ENCODE data around the gene ERF. TPM values are rescaled to one million over a fixed set of nuclear protein-coding genes. Genes with fewer than 3 reads are reported as not detected.

The ERF gene
- total RNA-seq, 1 donor, result 31.8 TPM

GRCh38 chr19:42250183-42250665 lies 4.7 kb downstream of the ERF start:
- H3K4me2 ChIP-seq (ENCODE audit: insufficient read depth, low read length), result peak overlapping the region; percentile 68
- peaks cover 75% of the 10 kb centered on the region for H3K79me2 ChIP-seq (ENCODE audit: insufficient read depth, low read length)
- H3K27me3 ChIP-seq (ENCODE audit: insufficient read depth, low read length), result no peaks in the 10 kb centered on the region
- H3K36me3 ChIP-seq (ENCODE audit: insufficient read depth, low read length), result peaks cover 19% of the 10 kb centered on the region
- peaks cover 49% of the 10 kb centered on the region for H3K4me1 ChIP-seq (ENCODE audit: insufficient read depth, low read length)
- H3K27ac ChIP-seq (ENCODE audit: low read depth, low read length), result peak overlapping the region; percentile 73
- H3K4me3 ChIP-seq (ENCODE audit: insufficient read depth, low read length), result peak overlapping the region; percentile 57
- no peak for TF ChIP-seq CTCF (IDR thresholded peaks at IDR 0.05; ENCODE audit: extremely low read depth, low read depth, low read length)
- H2AFZ ChIP-seq (ENCODE audit: low read length), result no peak overlapping the region
- H3K9me3 ChIP-seq (ENCODE audit: low read depth, low read length), result no peaks in the 10 kb centered on the region
- peaks cover 29% of the 10 kb centered on the region for H4K20me1 ChIP-seq (ENCODE audit: insufficient read depth, low read length)
- no peak for DNase-seq (ENCODE audit: insufficient read length, low spot score, missing footprints)

- H3K4me1 ChIP-seq (ENCODE audit: insufficient read depth, low read length), result peaks cover 53% of the 10 kb centered on the region
- H3K79me2 ChIP-seq (ENCODE audit: insufficient read depth, low read length), result peaks cover 73% of the 10 kb centered on the region
- peaks cover 29% of the 10 kb centered on the region for H4K20me1 ChIP-seq (ENCODE audit: insufficient read depth, low read length)
- DNase-seq (ENCODE audit: insufficient read length, low spot score, missing footprints), result peak; percentile 82
- H3K4me3 ChIP-seq (ENCODE audit: insufficient read depth, low read length), result no peak overlapping the region
- no peak overlapping the region for H2AFZ ChIP-seq (ENCODE audit: low read length)
- no peak overlapping the region for H3K4me2 ChIP-seq (ENCODE audit: insufficient read depth, low read length)
- peaks cover 19% of the 10 kb centered on the region for H3K36me3 ChIP-seq (ENCODE audit: insufficient read depth, low read length)
- H3K27me3 ChIP-seq (ENCODE audit: insufficient read depth, low read length), result no peaks in the 10 kb centered on the region
- H3K27ac ChIP-seq (ENCODE audit: low read depth, low read length), result peak overlapping the region; percentile 73
- TF ChIP-seq CTCF (IDR thresholded peaks at IDR 0.05; ENCODE audit: extremely low read depth, low read depth, low read length), result no peak
- H3K9me3 ChIP-seq (ENCODE audit: low read depth, low read length), result no peaks in the 10 kb centered on the region
Measured at GRCh38 chr19:42249769-42250168, 5.2 kb downstream of the ERF start.

GRCh38 chr19:42249149-42249750 lies 5.7 kb downstream of the ERF start:
- H4K20me1 ChIP-seq (ENCODE audit: insufficient read depth, low read length), result peaks cover 29% of the 10 kb centered on the region
- no peak overlapping the region for H3K4me2 ChIP-seq (ENCODE audit: insufficient read depth, low read length)
- peaks cover 68% of the 10 kb centered on the region for H3K79me2 ChIP-seq (ENCODE audit: insufficient read depth, low read length)
- peak overlapping the region; percentile 73 for H3K27ac ChIP-seq (ENCODE audit: low read depth, low read length)
- DNase-seq (ENCODE audit: insufficient read length, low spot score, missing footprints), result peak; percentile 63
- no peaks in the 10 kb centered on the region for H3K9me3 ChIP-seq (ENCODE audit: low read depth, low read length)
- no peak overlapping the region for H3K4me3 ChIP-seq (ENCODE audit: insufficient read depth, low read length)
- no peak for TF ChIP-seq CTCF (IDR thresholded peaks at IDR 0.05; ENCODE audit: extremely low read depth, low read depth, low read length)
- peaks cover 19% of the 10 kb centered on the region for H3K36me3 ChIP-seq (ENCODE audit: insufficient read depth, low read length)
- H2AFZ ChIP-seq (ENCODE audit: low read length), result no peak overlapping the region
- no peaks in the 10 kb centered on the region for H3K27me3 ChIP-seq (ENCODE audit: insufficient read depth, low read length)
- H3K4me1 ChIP-seq (ENCODE audit: insufficient read depth, low read length), result peaks cover 57% of the 10 kb centered on the region

GRCh38 chr19:42248270-42249148 lies 6.4 kb downstream of the ERF start:
- peaks cover 61% of the 10 kb centered on the region for H3K4me1 ChIP-seq (ENCODE audit: insufficient read depth, low read length)

More at GRCh38 chr19:42248270-42249148, 6.4 kb downstream of the ERF start:
- peaks cover 19% of the 10 kb centered on the region for H3K36me3 ChIP-seq (ENCODE audit: insufficient read depth, low read length)
- DNase-seq (ENCODE audit: insufficient read length, low spot score, missing footprints), result peak; percentile 68
- TF ChIP-seq CTCF (IDR thresholded peaks at IDR 0.05; ENCODE audit: extremely low read depth, low read depth, low read length), result no peak
- no peak overlapping the region for H3K4me3 ChIP-seq (ENCODE audit: insufficient read depth, low read length)
- H3K9me3 ChIP-seq (ENCODE audit: low read depth, low read length), result no peaks in the 10 kb centered on the region
- H4K20me1 ChIP-seq (ENCODE audit: insufficient read depth, low read length), result peaks cover 29% of the 10 kb centered on the region
- no peak overlapping the region for H3K27ac ChIP-seq (ENCODE audit: low read depth, low read length)
- peaks cover 64% of the 10 kb centered on the region for H3K79me2 ChIP-seq (ENCODE audit: insufficient read depth, low read length)
- H2AFZ ChIP-seq (ENCODE audit: low read length), result no peak overlapping the region
- H3K4me2 ChIP-seq (ENCODE audit: insufficient read depth, low read length), result no peak overlapping the region
- no peaks in the 10 kb centered on the region for H3K27me3 ChIP-seq (ENCODE audit: insufficient read depth, low read length)
